ENCODE data around the gene UBE2J2. TPM values are rescaled to one million over a fixed set of nuclear protein-coding genes. Genes with fewer than 3 reads are reported as not detected.

Gene UBE2J2
- total RNA-seq, 2 donors from 2014 or later, result 46.3 to 56.3 TPM

DNA sequence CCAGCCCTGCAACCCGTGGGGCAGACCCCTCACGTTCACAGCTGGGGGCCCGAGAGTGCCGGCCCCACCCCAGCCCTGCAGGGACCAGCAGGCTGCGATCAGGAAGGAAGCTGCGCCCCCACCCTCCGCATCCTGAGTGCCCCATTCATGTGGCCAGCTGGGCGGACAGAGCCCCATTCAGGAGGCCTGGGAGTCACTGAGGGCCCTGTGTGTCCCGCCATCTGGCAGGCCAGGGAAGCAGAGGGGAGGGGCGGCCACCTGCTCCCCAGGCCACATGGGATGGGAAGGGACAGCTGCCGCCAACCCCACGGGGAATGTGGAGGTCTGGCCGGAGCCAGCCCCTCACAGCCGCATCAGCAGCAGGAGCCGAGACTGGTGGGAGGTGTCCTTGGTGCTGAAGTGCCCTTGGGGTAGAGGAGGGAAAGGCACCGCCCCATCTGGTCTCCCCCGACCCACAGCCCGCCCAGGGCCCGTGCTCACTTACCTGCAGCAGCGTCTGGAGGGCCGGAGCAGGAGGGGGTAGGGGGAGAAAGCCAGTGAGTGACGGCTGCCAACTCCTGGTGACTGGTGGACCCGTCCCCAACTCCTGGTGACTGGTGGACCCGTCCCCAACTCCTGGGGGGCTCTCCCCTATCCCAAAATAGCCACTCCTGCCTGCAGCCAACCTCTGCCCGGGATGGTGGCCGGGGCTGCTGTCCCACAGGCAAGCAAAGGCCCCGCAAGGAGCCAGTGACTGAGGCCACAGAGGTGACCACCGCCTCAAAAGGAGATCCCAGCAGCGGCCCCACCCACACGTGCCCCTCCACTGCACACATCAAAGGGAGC, 25.4 kb upstream of the UBE2J2 start:
- DNase-seq (no peak), ATAC-seq (no peak)
- intact Hi-C loops (cut with DNase I, micrococcal nuclease), result no loop called here

DNA sequence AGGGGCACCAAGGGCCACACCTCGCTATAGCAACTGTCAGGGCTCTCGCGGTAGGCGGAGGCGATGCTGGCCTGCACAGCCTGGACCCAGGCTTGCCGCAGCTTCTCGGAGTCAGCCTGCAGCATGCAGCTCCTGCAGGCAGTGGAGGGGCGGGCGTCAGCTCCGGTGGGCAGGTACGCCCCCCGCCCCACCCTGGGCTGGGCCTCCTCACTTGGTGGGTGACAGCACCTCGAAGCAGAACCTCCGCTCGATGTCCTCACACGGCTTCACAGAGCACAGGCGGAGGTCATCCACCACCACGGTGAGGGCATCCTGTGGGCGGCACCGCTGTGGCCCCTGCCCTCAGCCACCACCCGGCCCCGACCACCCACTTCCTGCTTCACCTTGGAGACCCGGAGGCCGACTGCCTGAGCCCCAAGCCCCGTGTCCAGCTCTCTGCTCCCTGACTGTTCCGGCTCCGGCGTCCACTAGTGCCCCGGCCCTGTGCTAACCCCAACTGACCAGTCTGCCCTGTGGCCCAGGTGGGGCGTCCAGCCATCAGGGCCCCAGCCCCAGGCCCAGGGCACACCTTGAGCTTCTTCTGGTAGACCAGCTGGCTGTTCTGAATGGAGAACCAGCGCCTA, 24.3 kb upstream of the UBE2J2 start:
- DNase-seq, result no peak
- intact Hi-C loops (cut with DNase I, micrococcal nuclease), result no loop called here
- no peak for ATAC-seq

DNA sequence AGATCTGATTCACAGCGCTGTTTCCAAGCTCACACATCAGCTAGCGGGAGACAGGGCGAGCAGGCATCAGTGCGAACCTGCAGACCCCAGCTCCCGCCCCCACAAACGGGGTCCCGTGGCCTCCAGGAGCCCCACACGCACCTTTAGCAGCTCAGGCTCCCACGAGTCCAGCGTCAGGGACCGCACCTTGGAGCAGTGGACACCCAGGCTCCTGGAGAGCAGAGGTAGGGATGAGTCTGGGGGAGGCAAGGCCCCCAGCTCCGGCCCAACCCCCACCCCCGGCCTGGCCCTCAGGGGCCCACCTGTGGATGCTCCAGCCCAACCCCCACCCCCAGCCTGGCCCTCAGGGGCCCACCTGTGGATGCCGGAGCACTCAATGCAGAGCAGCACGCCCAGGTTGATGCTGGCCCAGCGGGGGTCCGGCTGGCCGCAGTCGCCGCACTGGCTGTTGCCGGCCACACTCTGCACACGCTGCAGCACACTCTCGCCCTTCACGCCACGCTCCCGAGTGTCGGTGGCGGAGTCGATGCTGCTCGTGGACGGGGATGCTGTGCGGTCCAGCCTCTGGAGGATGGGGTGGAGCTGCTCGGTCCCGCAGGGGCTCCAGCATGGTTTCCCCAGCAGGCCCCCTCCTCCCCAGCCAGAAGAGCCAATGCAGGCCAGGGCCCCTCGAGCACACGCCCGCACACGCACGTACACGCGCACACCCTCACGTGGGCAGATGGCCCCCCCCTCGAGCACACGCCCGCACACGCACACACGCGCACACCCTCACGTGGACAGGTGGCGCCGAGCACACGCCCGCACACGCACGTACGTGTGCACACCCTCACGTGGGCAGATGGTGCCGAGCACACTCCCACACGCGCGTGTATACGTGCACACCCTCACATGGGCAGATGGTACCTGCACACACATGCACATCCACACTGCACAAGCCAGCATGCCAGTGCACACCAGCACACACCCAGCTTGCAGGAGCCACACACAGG, 22.7 kb upstream of the UBE2J2 start:
- ATAC-seq (no peak), DNase-seq (no peak)
- intact Hi-C loops (cut with DNase I, micrococcal nuclease), result no loop called here

DNA sequence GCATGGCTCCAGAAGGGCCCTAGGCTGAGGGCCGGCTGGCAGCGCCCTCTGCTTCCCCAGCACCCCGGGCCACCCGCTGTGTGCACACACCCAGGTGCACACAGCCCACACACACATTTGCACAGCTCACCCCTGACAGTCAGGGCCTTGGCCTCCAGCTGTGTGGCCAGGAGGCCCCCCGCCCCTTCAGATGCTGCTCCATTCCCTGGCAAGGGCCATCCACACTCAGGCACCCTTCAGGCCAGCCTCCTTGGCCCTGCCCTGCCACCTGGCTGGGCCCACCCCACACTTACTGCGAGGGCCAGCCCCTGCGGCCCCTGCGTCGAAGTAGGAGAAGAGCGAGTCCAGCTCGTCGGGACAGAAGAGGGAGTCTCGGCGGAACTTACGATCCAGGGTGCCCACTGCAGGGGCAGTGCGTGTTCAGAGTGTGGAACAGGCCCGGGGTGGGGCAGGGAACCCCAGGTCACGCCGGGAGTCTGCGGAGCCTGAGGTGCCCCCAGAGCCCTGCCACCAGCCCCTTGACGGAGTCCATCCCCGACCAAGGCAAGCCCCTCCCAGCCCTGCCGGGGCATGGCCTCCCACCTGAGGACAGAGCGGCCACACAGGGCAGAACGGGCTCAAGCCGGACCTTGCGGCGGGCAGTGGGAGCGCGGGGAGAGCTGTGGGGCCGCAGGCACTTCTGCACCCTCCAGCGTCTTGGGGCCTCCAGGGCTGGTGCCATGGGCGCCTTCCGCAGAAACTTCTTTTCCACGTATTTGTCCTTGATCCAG, 21.7 kb upstream of the UBE2J2 start:
- intact Hi-C loops (cut with DNase I, micrococcal nuclease), result no loop called here
- ATAC-seq, result no peak

DNA sequence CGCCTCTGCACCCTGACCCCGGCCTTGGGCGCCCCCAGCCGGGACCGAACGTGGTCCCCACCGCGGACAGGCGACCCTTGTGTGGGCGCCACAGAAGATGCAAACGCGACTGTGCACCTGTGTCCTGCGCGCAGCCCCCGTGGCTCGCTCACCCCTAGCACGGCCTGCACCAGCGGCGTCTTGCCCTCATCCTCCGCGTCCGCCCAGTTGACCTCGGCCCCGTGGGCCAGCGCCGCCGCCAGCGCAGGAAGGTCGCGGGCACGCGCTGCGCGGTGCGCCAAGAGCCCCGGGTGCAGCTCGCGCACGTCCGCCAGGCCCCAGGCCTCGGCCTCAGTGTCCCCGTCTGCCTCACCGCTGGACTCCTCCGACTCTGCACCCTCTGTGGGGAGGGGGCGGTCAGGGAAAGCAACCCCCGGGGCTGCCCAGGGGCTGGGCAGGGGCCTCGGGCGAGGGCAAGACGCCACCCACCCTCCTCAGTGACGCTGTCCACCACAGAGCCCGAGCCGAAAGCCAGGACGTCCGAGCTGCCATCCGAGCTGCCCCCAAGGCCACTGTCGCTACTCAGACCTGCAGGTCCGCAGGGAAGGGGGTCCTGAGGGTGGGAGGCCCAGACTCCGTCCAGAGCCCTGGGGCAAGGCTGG, 20.7 kb upstream of the UBE2J2 start:
- DNase-seq (no peak), ATAC-seq (no peak)
- intact Hi-C loops (cut with DNase I, micrococcal nuclease), result loop anchor here (5.0 kb wide), 2 partner anchors 172 to 177 kb away; partner anchors contain the start of gene C1orf159 (in 1 of the 2)

More for the DNA sequence above, 21.7 kb upstream of the UBE2J2 start:
- DNase-seq, result no peak

DNA sequence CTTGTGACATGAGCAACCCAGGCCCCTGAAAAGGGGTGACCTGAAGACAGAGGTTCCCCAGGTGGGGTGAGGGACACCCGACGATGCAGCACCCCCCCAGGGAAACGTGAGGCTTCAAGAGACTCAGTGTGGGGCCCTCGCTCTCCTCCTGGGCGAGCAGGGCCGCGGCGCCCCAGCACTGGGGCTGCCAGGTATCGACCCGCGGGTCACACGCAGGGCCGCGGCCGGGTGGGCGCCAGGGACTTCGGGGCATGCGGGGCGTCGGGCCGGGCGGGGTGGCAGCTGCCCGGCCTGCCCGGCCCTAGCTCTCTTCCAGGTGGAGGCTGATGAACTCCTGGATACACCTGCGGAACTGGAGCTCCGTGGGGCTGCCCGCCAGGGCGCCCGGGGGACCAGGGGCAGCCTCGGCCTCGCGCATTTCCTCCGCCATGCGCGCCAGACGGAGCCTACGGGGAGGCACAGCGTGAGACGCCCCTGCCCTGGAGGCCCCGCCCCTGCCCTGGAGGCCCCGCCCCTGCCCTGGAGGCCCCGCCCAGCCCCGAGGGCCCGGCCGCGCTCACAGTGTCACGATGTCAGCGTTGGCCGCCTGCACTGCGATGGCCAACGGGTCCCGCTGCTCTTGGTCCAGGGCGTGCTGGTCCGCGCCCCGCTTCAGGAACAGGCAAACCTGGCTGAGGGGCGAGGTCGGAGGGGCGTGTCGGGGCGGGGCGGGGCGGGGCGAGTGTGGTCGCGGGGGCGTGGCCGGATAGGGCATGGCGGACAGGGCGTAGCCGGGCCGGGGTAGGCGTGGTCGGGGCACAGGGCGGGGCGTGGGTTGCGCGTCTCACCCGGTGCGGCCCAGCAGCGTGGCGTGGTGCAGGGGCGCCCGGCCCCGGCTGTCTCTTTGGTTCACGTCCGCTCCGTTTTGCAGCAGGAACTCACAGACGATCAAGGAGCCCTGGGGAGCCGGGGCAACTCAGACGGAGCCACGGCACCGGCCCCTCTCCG, 19.9 kb upstream of the UBE2J2 start:
- ATAC-seq, result no peak
- DNase-seq, result no peak
- intact Hi-C loops (cut with DNase I, micrococcal nuclease), result loop anchor here (5.0 kb wide), 2 partner anchors 171 to 176 kb away; partner anchors contain the start of gene C1orf159 (in 1 of the 2)

DNA sequence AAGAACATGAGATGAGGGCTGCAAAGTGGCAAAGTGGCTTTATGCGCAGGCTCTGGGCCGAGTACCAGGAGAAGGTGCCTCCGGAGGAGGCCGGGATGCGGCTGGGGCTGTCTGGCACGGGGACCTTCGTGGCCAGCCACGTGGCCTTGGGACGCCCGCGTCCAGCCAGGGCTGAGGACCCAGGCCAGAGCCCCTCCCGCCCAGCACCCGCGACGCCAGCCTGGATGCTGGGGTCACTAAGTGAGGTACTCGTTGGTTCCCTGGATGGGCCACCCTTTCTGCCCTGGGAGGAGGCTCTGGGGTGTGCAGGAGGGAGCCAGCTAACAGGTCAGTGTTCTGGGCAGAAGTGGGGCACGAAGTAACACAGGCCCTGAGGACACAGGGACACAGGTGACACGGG, 19.2 kb upstream of the UBE2J2 start:
- no peak for ATAC-seq
- intact Hi-C loops (cut with DNase I, micrococcal nuclease), result loop anchor here (5.0 kb wide), 2 partner anchors 171 to 176 kb away; partner anchors contain the start of gene C1orf159 (in 1 of the 2)

DNA sequence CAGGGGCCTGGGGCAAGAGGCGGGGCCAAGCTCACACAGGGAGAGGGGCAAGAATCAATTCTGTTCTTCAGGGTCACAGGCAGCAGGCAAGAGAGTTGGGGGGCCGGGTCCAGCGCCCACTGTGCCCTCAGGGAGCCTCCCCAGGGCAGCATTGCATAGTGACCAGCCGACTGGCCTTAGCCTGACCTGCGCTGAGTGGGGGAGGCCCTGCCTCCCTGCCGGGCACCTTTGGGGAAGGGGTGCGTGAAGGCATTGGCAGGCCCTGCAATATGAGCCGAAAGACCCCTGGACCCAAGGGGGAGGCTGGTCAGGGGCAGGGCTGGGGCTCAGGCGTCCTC, 18.8 kb upstream of the UBE2J2 start:
- ATAC-seq (no peak), DNase-seq (no peak)
- intact Hi-C loops (cut with DNase I, micrococcal nuclease), result loop anchor here (5.0 kb wide), 2 partner anchors 170 to 175 kb away; partner anchors contain the start of gene C1orf159 (in 1 of the 2)

More for the DNA sequence above, 19.2 kb upstream of the UBE2J2 start:
- no peak for DNase-seq

DNA sequence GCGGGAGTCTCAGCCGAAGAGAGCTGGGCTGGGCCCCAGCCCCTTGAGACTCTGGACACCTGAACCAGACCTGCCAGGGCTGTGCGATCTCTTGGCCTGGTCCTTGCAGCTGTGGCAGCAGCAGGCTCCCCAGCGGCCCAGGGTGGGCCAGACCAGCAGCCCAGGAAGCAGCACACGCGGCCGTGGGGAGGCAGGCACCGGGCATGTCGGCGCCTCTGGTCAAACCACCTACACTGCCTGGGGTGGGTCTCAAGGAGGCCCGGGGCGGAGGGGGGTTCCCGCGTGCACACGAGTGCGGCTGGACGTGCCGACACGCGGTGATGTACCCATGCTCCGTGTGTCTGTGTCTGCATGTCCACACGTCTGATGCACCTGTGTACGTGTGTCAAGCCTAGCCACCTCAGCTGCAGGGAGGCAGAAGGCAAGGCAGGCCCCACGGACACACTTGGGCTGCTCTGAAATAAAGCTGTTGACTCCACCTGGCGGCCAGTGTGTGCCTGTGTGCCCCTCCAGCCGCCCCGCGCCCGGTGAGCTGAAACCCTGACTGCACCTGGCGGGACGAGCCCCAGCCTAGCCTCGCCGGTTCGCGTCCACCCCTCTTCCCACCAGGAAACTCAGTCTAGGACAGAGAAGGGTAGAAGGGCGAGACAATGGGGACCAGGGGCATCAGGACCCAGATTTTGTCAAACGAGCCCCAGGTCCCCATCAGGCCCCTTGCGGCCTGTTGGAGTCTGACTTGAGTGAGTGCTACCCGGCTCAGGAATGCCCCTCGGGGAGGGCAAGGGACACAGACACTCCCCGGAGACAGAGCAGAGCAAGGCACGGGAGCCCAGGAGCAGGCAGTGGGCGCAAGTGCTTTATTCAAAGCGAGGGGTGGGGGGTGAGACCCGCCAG, 18.1 kb upstream of the UBE2J2 start:
- intact Hi-C loops (cut with DNase I, micrococcal nuclease), result loop anchor here (5.0 kb wide), 2 partner anchors 169 to 174 kb away; partner anchors contain the start of gene C1orf159 (in 1 of the 2)
- ATAC-seq (peak; percentile 86), DNase-seq (peak; percentile 74 to 90)

DNA sequence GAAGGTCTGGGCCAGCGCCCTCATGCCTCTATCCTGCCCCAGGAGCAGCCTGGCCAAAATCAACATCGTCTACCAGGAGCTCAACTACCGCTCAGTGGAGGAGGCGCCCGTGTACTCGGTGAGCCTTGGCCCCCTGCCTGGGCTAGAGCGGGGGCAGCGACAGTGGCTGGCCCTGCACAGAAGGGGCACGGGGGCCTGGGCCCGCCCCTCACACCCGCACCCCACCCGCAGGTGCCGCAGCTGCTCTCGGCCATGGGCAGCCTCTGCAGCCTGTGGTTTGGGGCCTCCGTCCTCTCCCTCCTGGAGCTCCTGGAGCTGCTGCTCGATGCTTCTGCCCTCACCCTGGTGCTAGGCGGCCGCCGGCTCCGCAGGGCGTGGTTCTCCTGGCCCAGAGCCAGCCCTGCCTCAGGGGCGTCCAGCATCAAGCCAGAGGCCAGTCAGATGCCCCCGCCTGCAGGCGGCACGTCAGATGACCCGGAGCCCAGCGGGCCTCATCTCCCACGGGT, 17.4 kb upstream of the UBE2J2 start:
- intact Hi-C loops (cut with DNase I, micrococcal nuclease), result loop anchor here (5.0 kb wide), 2 partner anchors 169 to 174 kb away; partner anchors contain the start of gene C1orf159 (in 1 of the 2)
- DNase-seq (peak in 1 of 2 donors; percentile 63), ATAC-seq (peak; percentile 65)

DNA sequence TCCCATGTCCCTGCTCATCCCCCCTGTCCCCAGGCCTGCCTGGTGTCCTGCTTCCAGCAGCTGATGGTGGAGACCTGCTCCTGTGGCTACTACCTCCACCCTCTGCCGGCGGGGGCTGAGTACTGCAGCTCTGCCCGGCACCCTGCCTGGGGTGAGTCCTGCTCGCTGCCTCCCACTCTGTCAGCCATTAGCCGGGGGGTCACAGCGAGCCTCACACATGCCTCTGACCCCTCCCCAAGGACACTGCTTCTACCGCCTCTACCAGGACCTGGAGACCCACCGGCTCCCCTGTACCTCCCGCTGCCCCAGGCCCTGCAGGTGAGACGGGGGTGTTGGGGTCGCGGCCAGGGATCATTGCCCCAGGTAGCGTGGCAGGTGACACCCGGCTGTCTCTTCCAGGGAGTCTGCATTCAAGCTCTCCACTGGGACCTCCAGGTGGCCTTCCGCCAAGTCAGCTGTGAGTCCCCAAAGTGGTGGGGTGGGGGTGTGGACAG, 16.6 kb upstream of the UBE2J2 start:
- DNase-seq (peak in 1 of 2 donors; percentile 82), ATAC-seq (peak; percentile 55)
- intact Hi-C loops (cut with DNase I, micrococcal nuclease), result loop anchor here (5.0 kb wide), 2 partner anchors 168 to 173 kb away; partner anchors contain the start of gene C1orf159 (in 1 of the 2)

DNA sequence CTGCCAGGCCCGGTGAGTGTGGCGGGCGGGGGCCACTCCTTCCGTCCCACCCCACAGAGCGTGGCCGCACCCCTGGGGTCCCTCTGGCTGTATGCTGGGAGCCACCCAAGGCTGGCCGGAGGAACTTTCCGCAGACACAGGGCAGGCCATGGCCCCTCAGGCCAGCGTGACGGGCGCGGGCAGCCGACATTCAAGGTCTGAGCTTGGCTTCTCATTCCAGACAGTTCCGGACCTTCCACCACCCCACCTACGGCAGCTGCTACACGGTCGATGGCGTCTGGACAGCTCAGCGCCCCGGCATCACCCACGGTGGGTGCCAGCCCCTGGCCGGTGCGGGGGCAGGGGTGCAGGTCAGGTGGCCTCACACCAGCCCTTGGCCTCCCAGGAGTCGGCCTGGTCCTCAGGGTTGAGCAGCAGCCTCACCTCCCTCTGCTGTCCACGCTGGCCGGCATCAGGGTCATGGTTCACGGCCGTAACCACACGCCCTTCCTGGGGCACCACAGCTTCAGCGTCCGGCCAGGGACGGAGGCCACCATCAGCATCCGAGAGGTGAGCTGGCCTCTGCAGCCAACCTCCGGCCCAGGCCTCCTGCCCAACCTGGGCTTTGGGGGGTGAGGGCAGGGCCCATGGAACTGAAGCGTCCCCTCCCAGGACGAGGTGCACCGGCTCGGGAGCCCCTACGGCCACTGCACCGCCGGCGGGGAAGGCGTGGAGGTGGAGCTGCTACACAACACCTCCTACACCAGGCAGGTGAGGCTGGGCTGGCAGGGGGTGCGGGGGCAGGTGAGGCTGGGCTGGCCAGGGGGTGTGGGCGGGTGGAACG, 13.8 kb upstream of the UBE2J2 start:
- intact Hi-C loops (cut with DNase I, micrococcal nuclease), result no loop called here
- ATAC-seq, result no peak
- no peak for DNase-seq

DNA sequence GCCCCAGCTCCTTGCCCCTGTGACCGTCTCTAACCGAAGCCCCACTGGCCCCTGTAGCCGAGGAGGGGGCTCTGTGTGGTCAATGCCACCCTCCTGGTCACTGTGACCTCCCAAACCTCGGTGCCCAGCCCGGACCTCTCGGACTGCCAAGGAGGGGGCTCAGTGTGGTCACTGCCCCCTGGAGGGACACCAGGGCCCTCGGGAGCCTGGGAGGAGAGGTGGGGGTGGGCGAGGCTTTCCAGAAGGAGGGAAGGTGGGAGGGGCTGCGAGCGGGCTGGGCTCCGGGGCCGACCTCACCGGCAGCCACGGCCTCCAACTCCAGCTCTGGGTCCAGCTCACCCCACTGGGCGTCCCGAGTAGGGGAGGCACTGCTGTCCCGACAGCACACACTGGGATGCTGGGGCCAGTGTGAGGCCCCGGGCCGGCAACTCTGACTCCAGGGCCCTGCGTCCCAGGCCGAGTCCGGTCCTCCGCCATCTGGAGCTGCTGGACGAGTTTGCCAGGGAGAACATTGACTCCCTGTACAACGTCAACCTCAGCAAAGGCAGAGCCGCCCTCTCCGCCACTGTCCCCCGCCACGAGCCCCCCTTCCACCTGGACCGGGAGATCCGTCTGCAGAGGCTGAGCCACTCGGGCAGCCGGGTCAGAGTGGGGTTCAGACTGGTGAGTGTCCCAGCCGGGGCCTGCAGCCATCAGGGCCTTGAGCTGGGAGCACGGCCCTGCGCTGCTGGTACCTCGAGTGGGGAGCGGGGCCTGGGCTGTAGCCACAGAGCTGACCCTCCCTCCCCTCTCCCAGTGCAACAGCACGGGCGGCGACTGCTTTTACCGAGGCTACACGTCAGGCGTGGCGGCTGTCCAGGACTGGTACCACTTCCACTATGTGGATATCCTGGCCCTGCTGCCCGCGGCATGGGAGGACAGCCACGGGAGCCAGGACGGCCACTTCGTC, 12.9 kb upstream of the UBE2J2 start:
- peak in 1 of 2 donors; percentile 21 for DNase-seq
- intact Hi-C loops (cut with DNase I, micrococcal nuclease), result no loop called here

More for the DNA sequence above, 12.9 kb upstream of the UBE2J2 start:
- no peak for ATAC-seq
